HG02588 (cell line): ENCODE data around the gene ING4.
"Not testable (repeated sequence)": the region's sequence is repeated elsewhere in the genome, so short reads cannot be mapped to it uniquely, and the experiment has no call there.

Experiments used
- ATAC-seq: cut with Tn5 transposase; IDR thresholded peaks from one replicate; pipeline ENCODE4 v1.9.1; 2021; ENCODE audit warnings: mild to moderate bottlenecking, moderate library complexity; ENCODE audit not compliant: unreplicated experiment

The ING4 gene

DNA sequence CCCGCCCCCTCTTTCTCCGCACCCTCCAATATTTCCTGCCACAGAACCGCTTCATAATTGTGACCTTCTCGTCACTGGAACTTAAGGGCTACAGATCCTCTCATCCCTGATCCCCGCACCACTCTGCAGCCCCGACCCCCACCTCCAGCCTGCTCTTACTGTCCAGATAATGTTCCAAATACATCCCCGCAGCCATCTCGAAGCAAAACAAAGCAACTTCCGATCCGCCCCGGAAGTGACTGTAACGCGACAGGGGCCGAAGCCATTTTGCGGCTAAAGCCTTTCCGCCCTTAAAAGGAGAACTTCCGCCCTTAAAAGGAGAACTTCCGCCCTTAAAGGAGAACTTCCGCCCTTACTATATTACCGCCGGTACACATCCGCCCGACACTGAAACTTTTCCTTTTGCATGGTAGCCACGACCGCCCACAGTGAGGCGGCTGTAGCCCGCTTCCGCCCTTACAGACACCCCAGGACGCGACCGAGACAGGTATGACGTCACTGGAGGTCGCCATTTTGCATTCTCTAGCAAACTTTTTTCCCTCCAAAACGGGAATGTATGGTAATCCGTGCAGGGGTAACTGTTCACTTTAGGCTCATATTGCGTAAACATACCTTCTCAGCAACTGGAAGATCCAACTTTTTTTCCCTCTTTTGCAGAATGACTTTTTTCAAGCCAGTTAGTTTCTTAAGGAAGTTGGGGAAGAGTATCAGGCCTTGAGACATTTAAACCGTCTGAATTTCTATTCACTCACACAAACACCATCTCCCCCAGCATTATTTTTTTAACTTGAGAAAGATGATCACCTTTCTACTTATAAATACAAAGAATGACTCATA, at the start of gene ING4:
ING4 (minus strand) TSS at position 214 of the 837 bp plus-strand sequence; CDS start at position 196, 18 bp downstream.
- ATAC-seq, result peak; percentile 95

GRCh38 chr12:6708960-6709394, 46.1 kb upstream of the ING4 start:
- no peak for ATAC-seq

- ATAC-seq, result not testable (repeated sequence)
These were observed 45.4 kb upstream of the ING4 start for GRCh38 chr12:6708351-6708750.

GRCh38 chr12:6703631-6704030, 40.7 kb upstream of the ING4 start:
- no peak for ATAC-seq

- ATAC-seq, result no peak
These were observed 38.3 kb upstream of the ING4 start for GRCh38 chr12:6701078-6701768.

GRCh38 chr12:6700646-6701051, 37.7 kb upstream of the ING4 start, which contains the start of gene PIANP:
Gene PIANP, minus strand, starts transcription at chr12:6700815. Its CDS starts 2,754 bp downstream, at chr12:6698061.
- ATAC-seq, result no peak

DNA sequence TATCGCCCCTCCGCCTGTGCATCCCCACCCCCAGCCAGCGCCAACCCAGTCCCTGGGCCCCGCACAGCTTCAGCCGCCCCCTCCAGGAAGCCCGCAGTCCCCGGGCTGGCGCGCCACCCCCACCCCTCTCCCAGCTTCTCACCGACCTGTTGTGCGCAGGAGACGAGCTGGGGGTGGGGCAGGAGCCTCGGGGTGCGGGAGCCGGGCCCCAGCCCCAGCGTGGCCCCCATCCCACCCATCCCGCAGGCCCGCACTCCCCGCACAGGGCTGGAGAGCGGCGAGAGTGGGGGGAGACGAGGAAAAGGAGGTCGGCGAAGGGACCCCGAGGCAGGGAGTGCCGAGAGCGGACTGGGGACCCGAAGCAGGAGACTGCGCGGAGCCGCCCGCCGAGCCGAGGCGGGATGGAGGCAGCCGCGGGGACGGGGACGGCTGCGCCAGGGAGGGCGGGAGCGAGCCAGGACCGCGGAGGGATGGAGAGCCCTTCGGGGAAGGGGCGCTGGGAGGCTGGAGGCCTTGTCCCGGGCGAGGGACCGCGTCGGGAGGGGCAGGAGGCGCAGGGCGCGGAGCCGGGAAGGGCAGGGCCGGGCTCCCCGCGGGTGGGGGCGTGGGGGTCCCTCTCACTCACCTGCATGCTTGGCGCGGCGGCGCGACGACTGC, 37.2 kb upstream of the ING4 start:
- ATAC-seq, result no peak

GRCh38 chr12:6699259-6699988, 36.5 kb upstream of the ING4 start:
- no peak for ATAC-seq

GRCh38 chr12:6698352-6699046, 35.6 kb upstream of the ING4 start:
- no peak for ATAC-seq

GRCh38 chr12:6697584-6698351, 34.8 kb upstream of the ING4 start:
- ATAC-seq, result no peak

DNA sequence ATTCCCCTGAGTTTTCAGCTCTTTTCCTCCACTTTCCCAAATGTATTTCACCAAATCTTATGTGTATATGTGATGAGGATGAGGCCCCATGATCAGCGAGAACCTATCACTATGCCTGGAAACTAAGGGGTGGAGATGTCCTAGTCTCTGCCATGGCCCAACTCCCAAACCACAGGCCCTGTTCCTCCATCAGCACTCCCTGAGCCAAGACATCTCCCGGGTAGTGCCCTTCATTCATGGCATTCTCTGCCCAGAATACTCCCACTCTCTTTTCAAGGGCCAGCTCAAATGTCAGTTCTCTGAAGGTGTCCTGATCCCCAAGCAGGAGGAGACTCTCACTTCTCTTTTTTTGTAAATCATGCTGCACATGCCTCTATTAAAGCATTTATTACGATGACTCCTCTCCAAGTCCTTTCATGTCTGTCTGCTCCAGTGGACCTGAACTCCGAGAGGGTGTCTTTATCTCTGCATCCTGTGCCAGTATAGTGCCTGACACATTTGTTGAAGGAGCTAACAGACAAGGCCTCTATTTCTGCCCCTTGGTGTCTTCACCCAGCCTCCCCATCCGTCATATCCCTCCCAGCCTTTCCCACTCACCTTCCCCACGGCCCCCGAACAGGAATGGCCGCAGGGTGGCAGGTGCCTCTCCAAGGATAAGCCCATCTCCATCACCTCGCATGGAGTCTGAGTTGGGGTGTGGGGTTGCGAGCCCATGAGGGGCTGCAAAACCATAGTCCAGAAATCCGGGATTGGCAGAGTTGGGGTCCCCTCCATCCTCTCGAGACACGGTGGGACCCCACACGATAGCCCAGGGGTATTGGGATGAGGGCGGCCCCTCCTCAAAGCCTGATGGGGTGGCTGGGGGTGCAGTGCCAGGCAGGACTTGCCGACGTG, 34.0 kb upstream of the ING4 start:
- no peak for ATAC-seq

DNA sequence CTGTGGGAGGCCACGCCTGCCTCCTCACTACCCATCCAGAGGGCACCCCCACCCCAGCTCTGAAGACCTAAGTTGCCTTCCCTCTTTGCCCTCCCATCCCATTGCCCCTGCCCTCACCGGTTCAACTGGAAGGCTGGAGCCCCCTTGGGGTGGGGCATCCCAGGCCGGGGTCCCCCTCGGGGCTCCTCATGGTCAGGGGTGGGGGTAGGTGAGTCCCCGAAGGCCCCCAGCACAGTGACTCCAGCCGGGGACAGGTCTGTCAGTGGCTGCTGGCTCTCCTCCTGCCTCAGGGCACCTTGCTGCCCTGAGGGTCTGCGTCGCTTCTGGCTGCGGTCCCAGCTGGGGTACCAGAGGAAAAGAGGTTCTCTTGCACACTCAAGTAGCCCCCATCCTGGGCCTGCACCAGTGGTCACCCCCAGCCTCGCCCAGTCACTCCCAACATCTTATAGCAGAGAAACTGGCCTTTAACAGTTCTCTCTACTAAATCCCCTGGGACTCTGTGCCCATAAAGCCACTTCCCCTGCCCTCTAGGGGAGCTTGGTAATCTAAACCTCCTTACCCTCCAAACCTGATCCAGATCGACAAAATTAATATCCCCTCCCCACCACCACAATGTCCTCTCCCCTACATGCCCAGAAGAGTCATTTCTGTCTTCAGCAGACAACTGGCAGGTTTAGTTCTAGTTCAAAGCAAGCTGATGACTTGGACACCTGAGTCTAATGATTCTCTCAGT, 32.6 kb upstream of the ING4 start:
- ATAC-seq, result no peak

GRCh38 chr12:6694701-6695100, 31.8 kb upstream of the ING4 start:
- no peak for ATAC-seq

GRCh38 chr12:6693832-6694355, 31.0 kb upstream of the ING4 start:
- ATAC-seq, result no peak

- no peak for ATAC-seq
These were observed 30.0 kb upstream of the ING4 start for GRCh38 chr12:6692888-6693287.

GRCh38 chr12:6691473-6691872, 28.6 kb upstream of the ING4 start:
- ATAC-seq, result no peak

GRCh38 chr12:6688999-6689882, 26.3 kb upstream of the ING4 start, which contains the start of gene ZNF384:
Gene ZNF384, minus strand, starts transcription at chr12:6689375. Its CDS starts 9,855 bp downstream, at chr12:6679520.
- peak; percentile 69 for ATAC-seq
